Measurements from ENCODE around the gene TMEM144.
"Not testable (repeated sequence)": the region's sequence is repeated elsewhere in the genome, so short reads cannot be mapped to it uniquely, and the experiment has no call there.

TMEM144 gene

GRCh38 chr4:158192439-158193158, 17.7 kb upstream of the TMEM144 start:
- DNase-seq: no peak

GRCh38 chr4:158193171-158193749, 17.0 kb upstream of the TMEM144 start:
- DNase-seq: no peak

GRCh38 chr4:158195297-158195696, 15.0 kb upstream of the TMEM144 start:
- DNase-seq: no peak

GRCh38 chr4:158197194-158197776, 13.0 kb upstream of the TMEM144 start:
- no peak for DNase-seq

GRCh38 chr4:158200214-158200613, 10.1 kb upstream of the TMEM144 start:
- DNase-seq: no peak

- no peak for DNase-seq
Measured at GRCh38 chr4:158201322-158201721, 9.0 kb upstream of the TMEM144 start.

GRCh38 chr4:158201876-158202275, 8.4 kb upstream of the TMEM144 start:
- DNase-seq: no peak

- no peak for DNase-seq
Measured at GRCh38 chr4:158202481-158202880, 7.8 kb upstream of the TMEM144 start.

- no peak for DNase-seq
Measured at GRCh38 chr4:158203436-158203835, 6.8 kb upstream of the TMEM144 start.

GRCh38 chr4:158203929-158204328, 6.4 kb upstream of the TMEM144 start:
- no peak for DNase-seq

GRCh38 chr4:158208963-158209640, 1.2 kb upstream of the TMEM144 start:
- DNase-seq: peak in 1 of 6 experiments; percentile 0

- no peak for DNase-seq
Measured at GRCh38 chr4:158211222-158211621, 936 bp downstream of the TMEM144 start.

GRCh38 chr4:158213466-158213865, 3.2 kb downstream of the TMEM144 start:
- DNase-seq: no peak

GRCh38 chr4:158214856-158215255, 4.6 kb downstream of the TMEM144 start:
- no peak for DNase-seq

- no peak for DNase-seq
Measured at GRCh38 chr4:158217763-158218162, 7.5 kb downstream of the TMEM144 start.

- no peak for DNase-seq
Measured at GRCh38 chr4:158219623-158220022, 9.3 kb downstream of the TMEM144 start.

- DNase-seq: not testable (repeated sequence)
Measured at GRCh38 chr4:158224318-158224717, 14.0 kb downstream of the TMEM144 start.

GRCh38 chr4:158224999-158225398, 14.7 kb downstream of the TMEM144 start:
- DNase-seq: not testable (repeated sequence)

- not testable (repeated sequence) for DNase-seq
Measured at GRCh38 chr4:158227880-158228279, 17.6 kb downstream of the TMEM144 start.

GRCh38 chr4:158228399-158228798, 18.1 kb downstream of the TMEM144 start:
- DNase-seq: not testable (repeated sequence)

GRCh38 chr4:158229768-158230167, 19.5 kb downstream of the TMEM144 start:
- DNase-seq: no peak

GRCh38 chr4:158234671-158235070, 24.4 kb downstream of the TMEM144 start:
- DNase-seq: no peak

- DNase-seq: no peak
Measured at GRCh38 chr4:158236304-158237030, 26.2 kb downstream of the TMEM144 start.

All from stimulated activated naive CD4-positive, alpha-beta T cell (primary cell).